H9 (cell line): ENCODE results near the gene MYMK. TPM values are rescaled to one million over a fixed set of nuclear protein-coding genes. Genes with fewer than 3 reads are reported as not detected.

Experiments used
- DNase-seq: peaks from one replicate; pipeline ENCODE4 v3.0.0-alpha.2; 2017
- H2AFZ ChIP-seq: one replicate; pipeline ENCODE4 v1.6.1; 2013; ENCODE audit warnings: mild to moderate bottlenecking, low read length, control low read depth, moderate library complexity
- H2AK5ac ChIP-seq: 2 replicates; pipeline ENCODE4 v1.6.1; 2013; ENCODE audit warnings: low read length, control low read depth, mixed read lengths; ENCODE audit not compliant: insufficient read length
- H2BK120ac ChIP-seq: one replicate; pipeline ENCODE4 v1.6.1; 2013; ENCODE audit warnings: low read depth, mild to moderate bottlenecking, low read length, control low read depth, inconsistent platforms; ENCODE audit not compliant: poor library complexity, severe bottlenecking
- H2BK12ac ChIP-seq: 2 replicates; pipeline ENCODE4 v1.6.1; 2013; ENCODE audit warnings: low read length, control low read depth, mixed read lengths, low read depth; ENCODE audit not compliant: insufficient read length
- H2BK15ac ChIP-seq: 2 replicates; pipeline ENCODE4 v1.6.1; 2013; ENCODE audit warnings: low read depth, low read length, control low read depth
- H2BK20ac ChIP-seq: one replicate; pipeline ENCODE4 v1.6.1; 2013; ENCODE audit warnings: low read depth, mild to moderate bottlenecking, low read length, control low read depth, inconsistent platforms; ENCODE audit not compliant: poor library complexity, severe bottlenecking
- H2BK5ac ChIP-seq: 2 replicates; pipeline ENCODE4 v1.6.1; 2013; ENCODE audit warnings: low read length, control low read depth, mixed read lengths; ENCODE audit not compliant: insufficient read length
- H3K14ac ChIP-seq: 2 replicates; pipeline ENCODE4 v1.6.1; 2013; ENCODE audit warnings: low read length, control low read depth; ENCODE audit not compliant: insufficient read depth
- H3K18ac ChIP-seq: 2 replicates; pipeline ENCODE4 v1.6.1; 2013; ENCODE audit warnings: low read depth, mild to moderate bottlenecking, mixed read lengths, low read length, control low read depth; ENCODE audit not compliant: insufficient read length
- H3K23ac ChIP-seq: 2 replicates; pipeline ENCODE4 v1.6.1; 2013; ENCODE audit warnings: low read length, control low read depth, mixed read lengths, low read depth; ENCODE audit not compliant: insufficient read length
- H3K23me2 ChIP-seq: 2 replicates; pipeline ENCODE4 v1.6.1; 2013; ENCODE audit warnings: low read depth, mild to moderate bottlenecking, mixed read lengths, low read length, control low read depth; ENCODE audit not compliant: insufficient read length, poor library complexity, severe bottlenecking
- H3K27ac ChIP-seq: 2 replicates; pipeline ENCODE4 v1.5.1; 2013; ENCODE audit warnings: low read length, control low read depth, mixed read lengths, low read depth; ENCODE audit not compliant: insufficient read length
- H3K27me3 ChIP-seq: 2 replicates; pipeline ENCODE4 v1.6.1; 2013; ENCODE audit warnings: low read length, control low read depth, inconsistent platforms; ENCODE audit not compliant: insufficient read depth
- H3K4ac ChIP-seq: 2 replicates; pipeline ENCODE4 v1.6.1; 2013; ENCODE audit warnings: low read depth, mild to moderate bottlenecking, control low read depth, inconsistent platforms, low read length, moderate library complexity
- H3K4me1 ChIP-seq: 2 replicates; pipeline ENCODE4 v1.6.1; 2013; ENCODE audit warnings: low read length, control low read depth, inconsistent platforms; ENCODE audit not compliant: insufficient read depth
- H3K4me2 ChIP-seq: 2 replicates; pipeline ENCODE4 v1.6.1; 2013; ENCODE audit warnings: low read length, control low read depth, mixed read lengths; ENCODE audit not compliant: insufficient read length, insufficient read depth
- H3K56ac ChIP-seq: 2 replicates; pipeline ENCODE4 v1.6.1; 2013; ENCODE audit warnings: low read depth, mild to moderate bottlenecking, mixed read lengths, low read length, control low read depth; ENCODE audit not compliant: insufficient read length
- H3K79me1 ChIP-seq: 2 replicates; pipeline ENCODE4 v1.6.1; 2013; ENCODE audit warnings: low read depth, mild to moderate bottlenecking, moderate library complexity, low read length, control low read depth, inconsistent platforms; ENCODE audit not compliant: insufficient read depth, poor library complexity, severe bottlenecking
- H3K79me2 ChIP-seq: 2 replicates; pipeline ENCODE4 v1.6.1; 2013; ENCODE audit warnings: low read length, control low read depth, inconsistent platforms; ENCODE audit not compliant: insufficient read depth
- H3K9ac ChIP-seq: 2 replicates; pipeline ENCODE4 v1.6.1; 2013; ENCODE audit warnings: low read length, control low read depth, mixed read lengths; ENCODE audit not compliant: insufficient read length; ENCODE audit errors: extremely low read depth
- H3K9me3 ChIP-seq: one replicate; pipeline ENCODE4 v1.6.1; 2013; ENCODE audit warnings: low read depth, low read length, inconsistent platforms; ENCODE audit not compliant: control insufficient read depth
- H3T11ph ChIP-seq: one replicate; pipeline ENCODE4 v1.6.1; 2013; ENCODE audit warnings: mild to moderate bottlenecking, low read length, control low read depth, inconsistent platforms
- H4K20me1 ChIP-seq: one replicate; pipeline ENCODE4 v1.6.1; 2013; ENCODE audit not compliant: control insufficient read depth, insufficient read length, insufficient read depth
- H4K5ac ChIP-seq: 2 replicates; pipeline ENCODE4 v1.6.1; 2013; ENCODE audit warnings: low read depth, mild to moderate bottlenecking, mixed read lengths, low read length, control low read depth; ENCODE audit not compliant: insufficient read length
- H4K8ac ChIP-seq: replicated peaks from 2 replicates; pipeline ENCODE4 v1.6.1; 2013; ENCODE audit warnings: low read length, control low read depth, mixed read lengths, low read depth; ENCODE audit not compliant: insufficient read length
- H4K91ac ChIP-seq: 2 replicates; pipeline ENCODE4 v1.6.1; 2013; ENCODE audit warnings: low read depth, mild to moderate bottlenecking, moderate library complexity, mixed read lengths, low read length, control low read depth; ENCODE audit not compliant: insufficient read length
- H3K27ac Mint-ChIP-seq, 3 experiments: 2 replicates in 2 of 3; 3 replicates in 1 of 3; pipeline ENCODE4 v1.8.0; 2020 to 2021; ENCODE audit warnings: mixed read lengths in 3 of 3, mild to moderate bottlenecking in 1 of 3, moderate library complexity in 1 of 3
- H3K27me3 Mint-ChIP-seq: 2 replicates; pipeline ENCODE4 v1.8.0; 2021; ENCODE audit warnings: low read depth, mild to moderate bottlenecking, moderate library complexity, mixed read lengths
- H3K36me3 Mint-ChIP-seq, 3 experiments: 2 replicates in 2 of 3; 3 replicates in 1 of 3; pipeline ENCODE4 v1.8.0; 2020 to 2021; ENCODE audit warnings: low read depth in 3 of 3, mixed read lengths in 3 of 3; ENCODE audit not compliant: insufficient read depth in 1 of 3
- H3K4me1 Mint-ChIP-seq, 2 experiments: 2 replicates each; pipeline ENCODE4 v1.8.0; 2020; ENCODE audit warnings: mixed read lengths in 2 of 2
- H3K4me3 Mint-ChIP-seq, 2 experiments: 2 replicates in 1 of 2; 3 replicates in 1 of 2; pipeline ENCODE4 v1.8.0; 2020 to 2021; ENCODE audit warnings: mild to moderate bottlenecking in 2 of 2, mixed read lengths in 2 of 2, moderate library complexity in 1 of 2
- H3K9me3 Mint-ChIP-seq, 2 experiments: 2 replicates in 1 of 2; 3 replicates in 1 of 2; pipeline ENCODE4 v1.8.0; 2020; ENCODE audit warnings: mild to moderate bottlenecking in 2 of 2, mixed read lengths in 2 of 2, moderate library complexity in 1 of 2
- WGBS: extraction: QIAGEN DNeasy Blood & Tissue Kit; methylation state at CpG from one replicate; pipeline ENCODE4 v1.1.7; 2013; ENCODE audit warnings: missing lambda C conversion rate, low lambda C conversion rate, mixed read lengths; ENCODE audit not compliant: insufficient read length; ENCODE audit errors: extremely low coverage; 5-methylcytosine and 5-hydroxymethylcytosine counted together
- total RNA-seq: library from RNA; stranded (reverse); gene quantifications from 2 replicates; pipeline ENCODE4 v1.2.1, GENCODE V29; 2021
- TF ChIP-seq, protein P1 (sequence below): fragments of 200-600 bp; sonication (generic); conservative IDR thresholded peaks from 3 replicates; pipeline ENCODE4 v1.8.0; 2021; ENCODE audit warnings: antibody characterized with exemption, mild to moderate bottlenecking

The MYMK gene
- total RNA-seq, 1 experiment from 2014 or later: not detected

DNA sequence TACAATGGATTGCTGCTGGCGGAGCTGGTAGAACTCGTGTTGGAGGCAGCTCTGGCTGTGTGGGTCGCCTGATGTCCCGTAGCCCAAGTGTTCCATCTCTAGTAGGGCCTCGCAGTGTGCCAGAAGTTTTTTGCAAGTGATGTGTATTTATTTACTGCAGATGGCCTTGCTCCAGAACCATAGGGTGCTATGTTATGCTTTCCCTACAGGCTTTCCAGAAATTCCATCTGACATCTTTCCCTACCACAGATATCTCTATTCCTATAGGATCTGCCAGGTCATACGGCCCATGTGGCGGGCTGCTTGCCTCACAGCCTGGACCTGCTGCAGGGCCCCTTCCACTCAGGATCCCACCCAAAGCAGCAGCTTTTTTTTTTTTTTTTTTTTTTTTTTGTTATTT lies 26.7 kb upstream of the MYMK start:
- Mint-ChIP-seq H3K27me3 (peaks cover 4% of the 10 kb centered on the region), H3K27ac (no peak overlapping the region), H3K4me3 (no peak overlapping the region), H3K36me3 (no peaks in the 10 kb centered on the region), H3K4me1 (peaks cover 12 to 13% of the 10 kb centered on the region in 2 experiments), H3K9me3 (no peaks in the 10 kb centered on the region; a peak in 1 of 5 replicates)
- Histone ChIP-seq H2AK5ac (no peak overlapping the region), H4K20me1 (no peaks in the 10 kb centered on the region), H3K18ac (no peak overlapping the region), H2BK12ac (no peak overlapping the region), H3K27ac (no peak overlapping the region), H3K27me3 (no peaks in the 10 kb centered on the region), H3K23ac (no peak overlapping the region), H3K79me1 (no peaks in the 10 kb centered on the region), H4K8ac (no peak overlapping the region), H4K91ac (no peak overlapping the region), H3K23me2 (no peaks in the 10 kb centered on the region), H3K14ac (no peak overlapping the region), H2BK120ac (no peak overlapping the region), H4K5ac (no peak overlapping the region), H2BK5ac (no peak overlapping the region), H3K9ac (no peak overlapping the region), H2BK15ac (no peak overlapping the region), H2AFZ (no peak overlapping the region), H3K56ac (no peak overlapping the region), H3K4ac (no peak overlapping the region), H2BK20ac (no peak overlapping the region), H3K4me1 (no peaks in the 10 kb centered on the region), H3K4me2 (no peak overlapping the region), H3K9me3 (no peaks in the 10 kb centered on the region), H3T11ph (no peak overlapping the region), H3K79me2 (no peaks in the 10 kb centered on the region)
- no CpG with 5 or more reads among the region's 7 CpGs for WGBS
- DNase-seq: no peak
- TF ChIP-seq, protein P1, sequence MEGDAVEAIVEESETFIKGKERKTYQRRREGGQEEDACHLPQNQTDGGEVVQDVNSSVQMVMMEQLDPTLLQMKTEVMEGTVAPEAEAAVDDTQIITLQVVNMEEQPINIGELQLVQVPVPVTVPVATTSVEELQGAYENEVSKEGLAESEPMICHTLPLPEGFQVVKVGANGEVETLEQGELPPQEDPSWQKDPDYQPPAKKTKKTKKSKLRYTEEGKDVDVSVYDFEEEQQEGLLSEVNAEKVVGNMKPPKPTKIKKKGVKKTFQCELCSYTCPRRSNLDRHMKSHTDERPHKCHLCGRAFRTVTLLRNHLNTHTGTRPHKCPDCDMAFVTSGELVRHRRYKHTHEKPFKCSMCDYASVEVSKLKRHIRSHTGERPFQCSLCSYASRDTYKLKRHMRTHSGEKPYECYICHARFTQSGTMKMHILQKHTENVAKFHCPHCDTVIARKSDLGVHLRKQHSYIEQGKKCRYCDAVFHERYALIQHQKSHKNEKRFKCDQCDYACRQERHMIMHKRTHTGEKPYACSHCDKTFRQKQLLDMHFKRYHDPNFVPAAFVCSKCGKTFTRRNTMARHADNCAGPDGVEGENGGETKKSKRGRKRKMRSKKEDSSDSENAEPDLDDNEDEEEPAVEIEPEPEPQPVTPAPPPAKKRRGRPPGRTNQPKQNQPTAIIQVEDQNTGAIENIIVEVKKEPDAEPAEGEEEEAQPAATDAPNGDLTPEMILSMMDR: no peak
